GM18517 (cell line): Measurements from ENCODE around the gene KAT2A.

Source experiments
- ATAC-seq: cut with Tn5 transposase; IDR thresholded peaks from one replicate; pipeline ENCODE4 v1.9.1; 2021; ENCODE audit warnings: mild to moderate bottlenecking, moderate library complexity; ENCODE audit not compliant: unreplicated experiment

The KAT2A gene

DNA sequence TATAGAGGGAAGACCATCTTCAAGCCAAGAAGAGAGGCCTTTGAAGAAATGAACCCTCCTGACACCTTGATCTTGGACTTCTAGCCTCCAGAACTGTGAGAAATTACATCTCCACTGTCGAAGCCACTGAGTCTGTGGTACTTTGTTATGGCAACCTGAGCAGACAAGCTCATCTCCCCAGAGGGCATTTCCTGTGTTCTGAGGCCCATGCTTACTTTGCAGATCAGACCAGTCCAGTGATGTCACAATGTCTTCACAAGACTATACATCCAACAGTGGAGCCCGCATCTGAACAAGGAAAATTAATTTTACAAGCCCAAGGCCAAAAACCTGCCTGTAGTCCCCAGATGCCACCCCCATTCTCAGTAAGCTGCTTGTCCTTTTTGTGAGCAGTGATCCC lies 56.0 kb downstream of the KAT2A start:
- no peak for ATAC-seq
